MM.1S (cell line): Measurements from ENCODE around the gene ACBD6.

Experiments
- DNase-seq: peaks from one replicate; pipeline ENCODE4 v3.0.0-alpha.2; 2015
- H2AFZ ChIP-seq: fragments of 300-600 bp; sonication (generic); 2 replicates; pipeline ENCODE4 v1.6.0; 2016; ENCODE audit warnings: antibody characterized with exemption, low read length
- H3F3A ChIP-seq: fragments of 300-600 bp; sonication (generic); 2 replicates; pipeline ENCODE4 v1.6.1; 2016; ENCODE audit warnings: mild to moderate bottlenecking, antibody characterized with exemption, low read length, moderate library complexity, mixed read lengths; ENCODE audit not compliant: insufficient read depth
- H3K27ac ChIP-seq: fragments of 300-600 bp; sonication (generic); 2 replicates; pipeline ENCODE4 v1.5.1; 2016; ENCODE audit warnings: mild to moderate bottlenecking, low read length
- H3K27me3 ChIP-seq: fragments of 300-600 bp; sonication (generic); replicated peaks from 2 replicates; pipeline ENCODE4 v1.6.0; 2016; ENCODE audit warnings: low read length; ENCODE audit not compliant: insufficient read depth
- H3K36me3 ChIP-seq: fragments of 300-600 bp; sonication (generic); replicated peaks from 2 replicates; pipeline ENCODE4 v1.6.1; 2016; ENCODE audit warnings: mild to moderate bottlenecking, low read length, mixed read lengths; ENCODE audit not compliant: insufficient read depth
- H3K4me1 ChIP-seq: fragments of 300-600 bp; sonication (generic); 2 replicates; pipeline ENCODE4 v1.6.1; 2016; ENCODE audit warnings: low read length, mixed read lengths
- H3K4me2 ChIP-seq: fragments of 300-600 bp; sonication (generic); 2 replicates; pipeline ENCODE4 v1.6.0; 2016; ENCODE audit warnings: low read depth, low read length
- H3K4me3 ChIP-seq: fragments of 300-600 bp; sonication (generic); 2 replicates; pipeline ENCODE4 v1.5.1; 2016; ENCODE audit warnings: low read length, mixed read lengths
- H3K79me2 ChIP-seq: fragments of 300-600 bp; sonication (generic); 2 replicates; pipeline ENCODE4 v1.6.1; 2016; ENCODE audit warnings: mixed run types, low read length, mixed read lengths
- H3K9ac ChIP-seq: fragments of 300-600 bp; sonication (generic); 2 replicates; pipeline ENCODE4 v1.6.1; 2016; ENCODE audit warnings: low read length, mixed read lengths
- H3K9me2 ChIP-seq: fragments of 300-600 bp; sonication (generic); replicated peaks from 2 replicates; pipeline ENCODE4 v1.6.1; 2016; ENCODE audit warnings: mild to moderate bottlenecking, low read length, mixed read lengths; ENCODE audit not compliant: insufficient read depth
- H3K9me3 ChIP-seq: fragments of 300-600 bp; sonication (generic); replicated peaks from 2 replicates; pipeline ENCODE4 v1.6.1; 2016; ENCODE audit warnings: mild to moderate bottlenecking, low read length, mixed read lengths; ENCODE audit not compliant: insufficient read depth
- H4K20me1 ChIP-seq: fragments of 300-600 bp; sonication (generic); 2 replicates; pipeline ENCODE4 v1.6.1; 2016; ENCODE audit warnings: mild to moderate bottlenecking, low read length, moderate library complexity, mixed read lengths; ENCODE audit not compliant: insufficient read depth
- CTCF ChIP-seq: fragments of 300-600 bp; sonication (generic); IDR thresholded peaks from 2 replicates; pipeline ENCODE4 v1.5.1; 2016; ENCODE audit warnings: antibody characterized with exemption, low read length, mixed read lengths
- EZH2 ChIP-seq: fragments of 300-600 bp; sonication (generic); optimal IDR thresholded peaks from 2 replicates; pipeline ENCODE3; 2017; ENCODE audit warnings: low read depth, mild to moderate bottlenecking, antibody characterized with exemption, low read length, mixed read lengths
- EZH2phosphoT487 ChIP-seq: fragments of 300-600 bp; sonication (generic); IDR thresholded peaks from 2 replicates; pipeline ENCODE4 v1.6.1; 2018; ENCODE audit warnings: antibody characterized with exemption, low read length

The ACBD6 gene

GRCh38 chr1:180530501-180530900 lies 28.1 kb upstream of the ACBD6 start:
- no peak overlapping the region for H3K9ac ChIP-seq
- no peaks in the 10 kb centered on the region for H3K9me2 ChIP-seq
- DNase-seq = no peak
- no peak overlapping the region for H3K4me2 ChIP-seq
- H3K27me3 ChIP-seq = no peaks in the 10 kb centered on the region
- no peak overlapping the region for H3K4me3 ChIP-seq
- no peak for TF ChIP-seq EZH2phosphoT487
- no peak for TF ChIP-seq EZH2
- TF ChIP-seq CTCF = no peak
- no peaks in the 10 kb centered on the region for H4K20me1 ChIP-seq
- no peaks in the 10 kb centered on the region for H3F3A ChIP-seq
- H3K27ac ChIP-seq = no peak overlapping the region
- H2AFZ ChIP-seq = no peak overlapping the region
- H3K79me2 ChIP-seq = no peaks in the 10 kb centered on the region
- no peaks in the 10 kb centered on the region for H3K9me3 ChIP-seq
- H3K36me3 ChIP-seq = no peaks in the 10 kb centered on the region
- peaks cover 5% of the 10 kb centered on the region; the same call in 1 of the 2 replicates for H3K4me1 ChIP-seq

- no peaks in the 10 kb centered on the region for H4K20me1 ChIP-seq
- DNase-seq = no peak
- no peak overlapping the region for H2AFZ ChIP-seq
- H3K27me3 ChIP-seq = no peaks in the 10 kb centered on the region
- H3K4me3 ChIP-seq = no peak overlapping the region
- no peaks in the 10 kb centered on the region for H3K36me3 ChIP-seq
- no peak for TF ChIP-seq CTCF
- no peak for TF ChIP-seq EZH2phosphoT487
- no peak for TF ChIP-seq EZH2
- no peaks in the 10 kb centered on the region for H3K79me2 ChIP-seq
- H3K9me2 ChIP-seq = no peaks in the 10 kb centered on the region
- no peak overlapping the region for H3K4me2 ChIP-seq
- peaks cover 15% of the 10 kb centered on the region for H3K4me1 ChIP-seq
- H3F3A ChIP-seq = no peaks in the 10 kb centered on the region
- no peaks in the 10 kb centered on the region for H3K9me3 ChIP-seq
- H3K9ac ChIP-seq = no peak overlapping the region
- no peak overlapping the region for H3K27ac ChIP-seq
These were observed 26.6 kb upstream of the ACBD6 start for GRCh38 chr1:180528868-180529470.

- no peak for DNase-seq
- H3F3A ChIP-seq = no peaks in the 10 kb centered on the region
- H3K9me2 ChIP-seq = no peaks in the 10 kb centered on the region
- H3K9me3 ChIP-seq = no peaks in the 10 kb centered on the region
- no peak overlapping the region for H3K9ac ChIP-seq
- TF ChIP-seq CTCF = no peak
- H3K36me3 ChIP-seq = no peaks in the 10 kb centered on the region
- H3K4me2 ChIP-seq = no peak overlapping the region
- no peaks in the 10 kb centered on the region for H4K20me1 ChIP-seq
- H3K4me3 ChIP-seq = no peak overlapping the region
- H2AFZ ChIP-seq = no peak overlapping the region
- no peak overlapping the region for H3K27ac ChIP-seq
- no peaks in the 10 kb centered on the region for H3K79me2 ChIP-seq
- peaks cover 15% of the 10 kb centered on the region for H3K4me1 ChIP-seq
- no peaks in the 10 kb centered on the region for H3K27me3 ChIP-seq
These were observed 24.8 kb upstream of the ACBD6 start for GRCh38 chr1:180527101-180527669.
